DND-41 (cell line): Measurements from ENCODE around the gene NUFIP2.
A peak's percentile ranks its signal among the peaks of the same experiment; 100 is the strongest.

Experiments
- ATAC-seq: fragments of 200-7000 bp; cut with Tn5 transposase; 3 replicates; pipeline ENCODE4 v1.9.1; 2021; ENCODE audit warnings: low read depth; ENCODE audit not compliant: insufficient read depth
- DNase-seq: peaks from one replicate; pipeline ENCODE4 v3.0.0-alpha.2; 2020
- H2AFZ ChIP-seq: 2 replicates; pipeline ENCODE4 v1.6.0; 2012; ENCODE audit warnings: low read depth, low read length
- H3K27ac ChIP-seq: 2 replicates; pipeline ENCODE4 v1.5.1; 2012; ENCODE audit warnings: low read length, inconsistent platforms
- H3K27me3 ChIP-seq: fragments of 200-600 bp; sonication (generic); 2 replicates; pipeline ENCODE4 v1.6.0; 2012; ENCODE audit warnings: low read length, mild to moderate bottlenecking, inconsistent platforms; ENCODE audit not compliant: insufficient read depth, poor library complexity
- H3K36me3 ChIP-seq: 2 replicates; pipeline ENCODE4 v1.5.1; 2012; ENCODE audit warnings: low read length, inconsistent platforms; ENCODE audit not compliant: insufficient read depth
- H3K4me1 ChIP-seq: 2 replicates; pipeline ENCODE4 v1.5.1; 2012; ENCODE audit warnings: mild to moderate bottlenecking, low read length; ENCODE audit not compliant: insufficient read depth
- H3K4me2 ChIP-seq: 2 replicates; pipeline ENCODE4 v1.6.0; 2012; ENCODE audit warnings: mild to moderate bottlenecking, moderate library complexity, low read length, inconsistent platforms; ENCODE audit not compliant: insufficient read depth
- H3K4me3 ChIP-seq, 2 experiments: fragments of 200-600 bp in 1 of 2; shearing (Covaris generic) in 1 of 2; 2 replicates each; pipeline ENCODE4 v1.5.1; 2012 to 2016; ENCODE audit warnings: inconsistent platforms in 2 of 2, low read length in 2 of 2, mild to moderate bottlenecking in 2 of 2, low read depth in 1 of 2, moderate library complexity in 1 of 2
- H3K79me2 ChIP-seq: 2 replicates; pipeline ENCODE4 v1.6.0; 2012; ENCODE audit warnings: low read length, inconsistent platforms; ENCODE audit not compliant: insufficient read depth
- H3K9ac ChIP-seq: 2 replicates; pipeline ENCODE4 v1.6.0; 2012; ENCODE audit warnings: low read depth, mild to moderate bottlenecking, inconsistent platforms, low read length, moderate library complexity
- H3K9me3 ChIP-seq: 2 replicates; pipeline ENCODE4 v1.5.1; 2012; ENCODE audit warnings: low read length, moderate library complexity, mild to moderate bottlenecking, inconsistent platforms; ENCODE audit not compliant: insufficient read depth, severe bottlenecking
- H4K20me1 ChIP-seq: 2 replicates; pipeline ENCODE4 v1.6.0; 2012; ENCODE audit warnings: low read length; ENCODE audit not compliant: insufficient read depth
- CTCF ChIP-seq: IDR thresholded peaks from 2 replicates; pipeline ENCODE4 v1.5.1; 2012; ENCODE audit warnings: borderline replicate concordance, low read length, moderate library complexity, mild to moderate bottlenecking; ENCODE audit not compliant: poor library complexity, severe bottlenecking; ENCODE audit errors: extremely low read depth
- EZH2 ChIP-seq: IDR thresholded peaks from 3 replicates; pipeline ENCODE4 v1.6.1; 2012; ENCODE audit warnings: borderline replicate concordance, low read depth, mild to moderate bottlenecking, moderate library complexity, low read length, inconsistent platforms; ENCODE audit not compliant: severe bottlenecking

The NUFIP2 gene

GRCh38 chr17:29245401-29245800 lies 48.5 kb downstream of the NUFIP2 start:
- Histone ChIP-seq H2AFZ (no peak overlapping the region), H3K27me3 (no peaks in the 10 kb centered on the region), H3K4me1 (no peaks in the 10 kb centered on the region), H3K9me3 (no peaks in the 10 kb centered on the region), H3K4me2 (no peak overlapping the region), H3K27ac (no peak overlapping the region), H3K79me2 (no peaks in the 10 kb centered on the region), H4K20me1 (no peaks in the 10 kb centered on the region; the same call in 1 of the 2 replicates), H3K4me3 (no peak overlapping the region), H3K36me3 (no peaks in the 10 kb centered on the region), H3K9ac (no peak overlapping the region)
- ATAC-seq (no peak), DNase-seq (no peak)
- TF ChIP-seq CTCF (no peak), EZH2 (no peak)

GRCh38 chr17:29243792-29244191 lies 50.2 kb downstream of the NUFIP2 start:
- Histone ChIP-seq H4K20me1 (no peaks in the 10 kb centered on the region), H3K79me2 (no peaks in the 10 kb centered on the region), H3K9me3 (no peaks in the 10 kb centered on the region), H3K36me3 (no peaks in the 10 kb centered on the region), H3K27ac (no peak overlapping the region), H3K9ac (no peak overlapping the region), H3K27me3 (no peaks in the 10 kb centered on the region), H2AFZ (no peak overlapping the region), H3K4me2 (no peak overlapping the region), H3K4me3 (no peak overlapping the region), H3K4me1 (no peaks in the 10 kb centered on the region)
- no peak; the same call in 2 of the 3 replicates for ATAC-seq
- DNase-seq, result peak; percentile 12
- TF ChIP-seq EZH2, result no peak
- peak; percentile 47 for TF ChIP-seq CTCF

- no peaks in the 10 kb centered on the region for H4K20me1 ChIP-seq
- H3K79me2 ChIP-seq, result no peaks in the 10 kb centered on the region
- no peaks in the 10 kb centered on the region for H3K9me3 ChIP-seq
- H3K36me3 ChIP-seq, result no peaks in the 10 kb centered on the region
- H3K4me2 ChIP-seq, result no peak overlapping the region
- H3K9ac ChIP-seq, result no peak overlapping the region
- H3K4me3 ChIP-seq, result no peak overlapping the region
- ATAC-seq (no peak), DNase-seq (no peak)
- H3K27ac ChIP-seq, result no peak overlapping the region
- H2AFZ ChIP-seq, result no peak overlapping the region
- TF ChIP-seq EZH2, result no peak
- TF ChIP-seq CTCF, result no peak
- no peaks in the 10 kb centered on the region for H3K4me1 ChIP-seq
- H3K27me3 ChIP-seq, result no peaks in the 10 kb centered on the region
Observed at GRCh38 chr17:29242790-29243189, 51.2 kb downstream of the NUFIP2 start.

GRCh38 chr17:29242051-29242450 lies 51.9 kb downstream of the NUFIP2 start:
- no peak overlapping the region for H3K9ac ChIP-seq

More at GRCh38 chr17:29242051-29242450, 51.9 kb downstream of the NUFIP2 start:
- Histone ChIP-seq H2AFZ (no peak overlapping the region), H3K36me3 (no peaks in the 10 kb centered on the region), H3K4me1 (no peaks in the 10 kb centered on the region), H3K27me3 (no peaks in the 10 kb centered on the region), H3K27ac (no peak overlapping the region), H3K4me3 (no peak overlapping the region), H3K79me2 (no peaks in the 10 kb centered on the region), H3K4me2 (no peak overlapping the region), H3K9me3 (no peaks in the 10 kb centered on the region), H4K20me1 (no peaks in the 10 kb centered on the region)
- ATAC-seq (no peak), DNase-seq (no peak)
- TF ChIP-seq EZH2 (no peak), CTCF (no peak)
